Measurements from ENCODE around the gene TEDC1. TPM values are rescaled to one million over a fixed set of nuclear protein-coding genes. Genes with fewer than 3 reads are reported as not detected.
A peak's percentile ranks its signal among the peaks of the same experiment; 100 is the strongest.

Gene TEDC1
- total RNA-seq, 1 experiment from 2014 or later, result 30.3 TPM

GRCh38 chr14:105489542-105490266 is 1.3 kb upstream of the TEDC1 start:
- no peaks in the 10 kb centered on the region; the same call in 1 of the 2 replicates for H3K36me3 ChIP-seq (ENCODE audit: control insufficient read depth, insufficient read depth, low read length)
- peaks cover 36% of the 10 kb centered on the region for H3K4me1 ChIP-seq
- H3K9me3 ChIP-seq, result no peaks in the 10 kb centered on the region
- H3K9me3 Mint-ChIP-seq (ENCODE audit: unreplicated experiment), result no peaks in the 10 kb centered on the region
- H3K36me3 Mint-ChIP-seq (ENCODE audit: insufficient read depth, unreplicated experiment), result peaks cover 12% of the 10 kb centered on the region
- BruUV-seq (replicated peaks), result no TSS peak
- intact Hi-C loops (cut with micrococcal nuclease; ENCODE audit: unreplicated experiment), result loop anchor here (1.0 to 5.0 kb wide), 5 partner anchors 8 to 512 kb away; partner anchors contain the start of genes AHNAK2 and TMEM121
- ChIA-PET CTCF (interaction anchor here (0.5 to 2.9 kb wide), 17 partner anchors 9 to 758 kb away, joined by 3 to 57 read pairs (median 5); no protein-coding TSS in a partner anchor), POLR2A (interaction anchor here (0.6 to 1.8 kb wide), 4 partner anchors 9 to 241 kb away, joined by 3 to 14 read pairs (median 4); partner anchors contain the start of genes BTBD6 and PACS2)
- no peaks in the 10 kb centered on the region for H3K27me3 ChIP-seq (replicated peaks; ENCODE audit: control insufficient read depth, insufficient read depth, low read length)
- H3K27ac Mint-ChIP-seq (ENCODE audit: unreplicated experiment), result peak overlapping the region; percentile 77
- peak; percentile 88 for DNase-seq
- TF ChIP-seq, protein P1, sequence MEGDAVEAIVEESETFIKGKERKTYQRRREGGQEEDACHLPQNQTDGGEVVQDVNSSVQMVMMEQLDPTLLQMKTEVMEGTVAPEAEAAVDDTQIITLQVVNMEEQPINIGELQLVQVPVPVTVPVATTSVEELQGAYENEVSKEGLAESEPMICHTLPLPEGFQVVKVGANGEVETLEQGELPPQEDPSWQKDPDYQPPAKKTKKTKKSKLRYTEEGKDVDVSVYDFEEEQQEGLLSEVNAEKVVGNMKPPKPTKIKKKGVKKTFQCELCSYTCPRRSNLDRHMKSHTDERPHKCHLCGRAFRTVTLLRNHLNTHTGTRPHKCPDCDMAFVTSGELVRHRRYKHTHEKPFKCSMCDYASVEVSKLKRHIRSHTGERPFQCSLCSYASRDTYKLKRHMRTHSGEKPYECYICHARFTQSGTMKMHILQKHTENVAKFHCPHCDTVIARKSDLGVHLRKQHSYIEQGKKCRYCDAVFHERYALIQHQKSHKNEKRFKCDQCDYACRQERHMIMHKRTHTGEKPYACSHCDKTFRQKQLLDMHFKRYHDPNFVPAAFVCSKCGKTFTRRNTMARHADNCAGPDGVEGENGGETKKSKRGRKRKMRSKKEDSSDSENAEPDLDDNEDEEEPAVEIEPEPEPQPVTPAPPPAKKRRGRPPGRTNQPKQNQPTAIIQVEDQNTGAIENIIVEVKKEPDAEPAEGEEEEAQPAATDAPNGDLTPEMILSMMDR (IDR thresholded peaks at IDR 0.05; ENCODE audit: insufficient read depth in 1 of 2, low read depth in 1 of 2, low read length in 1 of 2, severe bottlenecking in 1 of 2, unreplicated experiment in 1 of 2), result peak; percentile 49 to 78
- H3K4me3 ChIP-seq (ENCODE audit: low read depth, low read length), result peak overlapping the region; percentile 61
- H3K4me1 Mint-ChIP-seq (ENCODE audit: low read depth, unreplicated experiment), result no peaks in the 10 kb centered on the region
- H3K4me3 Mint-ChIP-seq (ENCODE audit: unreplicated experiment), result peak overlapping the region; percentile 79
- H3K27me3 Mint-ChIP-seq (ENCODE audit: insufficient read depth, unreplicated experiment), result no peaks in the 10 kb centered on the region

DNA sequence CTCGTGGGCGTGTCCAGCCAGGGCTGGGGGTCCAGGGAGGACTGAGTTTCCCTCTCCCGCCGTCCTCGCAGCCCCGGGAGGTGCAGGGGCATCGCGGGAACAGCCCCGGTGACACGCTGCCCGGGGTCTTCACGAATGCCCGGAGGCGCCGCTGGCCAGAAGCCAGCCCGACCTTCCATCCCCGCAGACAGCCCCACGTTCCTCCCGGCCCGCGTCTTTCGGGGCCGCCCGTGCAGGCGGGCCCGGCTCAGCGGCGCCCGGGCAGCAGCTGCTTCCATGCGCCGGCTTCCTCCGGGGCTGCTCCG is 827 bp upstream of the TEDC1 start:
- TF ChIP-seq, protein P1 (IDR thresholded peaks at IDR 0.05; ENCODE audit: insufficient read depth in 1 of 2, low read depth in 1 of 2, low read length in 1 of 2, severe bottlenecking in 1 of 2, unreplicated experiment in 1 of 2), result no peak
- H3K4me3 Mint-ChIP-seq (ENCODE audit: unreplicated experiment), result peak overlapping the region; percentile 79
- BruUV-seq (replicated peaks), result no TSS peak
- no peaks in the 10 kb centered on the region for H3K9me3 ChIP-seq
- no peaks in the 10 kb centered on the region for H3K27me3 ChIP-seq (replicated peaks; ENCODE audit: control insufficient read depth, insufficient read depth, low read length)
- H3K4me1 Mint-ChIP-seq (ENCODE audit: low read depth, unreplicated experiment), result no peaks in the 10 kb centered on the region
- intact Hi-C loops (cut with micrococcal nuclease; ENCODE audit: unreplicated experiment), result loop anchor here (1.0 to 5.0 kb wide), 3 partner anchors 37 to 119 kb away; partner anchors contain the start of gene TMEM121
- H3K4me1 ChIP-seq, result peaks cover 36% of the 10 kb centered on the region
- ChIA-PET POLR2A (interaction anchor here (0.6 to 1.8 kb wide), 5 partner anchors 9 to 242 kb away, joined by 3 to 14 read pairs (median 4); partner anchors contain the start of genes BTBD6 and PACS2), CTCF (interaction anchor here (0.5 to 2.9 kb wide), 14 partner anchors 9 to 525 kb away, joined by 3 to 57 read pairs (median 6); no protein-coding TSS in a partner anchor)
- peak overlapping the region; percentile 61 for H3K4me3 ChIP-seq (ENCODE audit: low read depth, low read length)
- no peaks in the 10 kb centered on the region for H3K9me3 Mint-ChIP-seq (ENCODE audit: unreplicated experiment)
- DNase-seq, result no peak
- no peaks in the 10 kb centered on the region; the same call in 1 of the 2 replicates for H3K36me3 ChIP-seq (ENCODE audit: control insufficient read depth, insufficient read depth, low read length)
- peaks cover 12% of the 10 kb centered on the region for H3K36me3 Mint-ChIP-seq (ENCODE audit: insufficient read depth, unreplicated experiment)
- H3K27ac Mint-ChIP-seq (ENCODE audit: unreplicated experiment), result peak overlapping the region; percentile 77
- no peaks in the 10 kb centered on the region for H3K27me3 Mint-ChIP-seq (ENCODE audit: insufficient read depth, unreplicated experiment)

DNA sequence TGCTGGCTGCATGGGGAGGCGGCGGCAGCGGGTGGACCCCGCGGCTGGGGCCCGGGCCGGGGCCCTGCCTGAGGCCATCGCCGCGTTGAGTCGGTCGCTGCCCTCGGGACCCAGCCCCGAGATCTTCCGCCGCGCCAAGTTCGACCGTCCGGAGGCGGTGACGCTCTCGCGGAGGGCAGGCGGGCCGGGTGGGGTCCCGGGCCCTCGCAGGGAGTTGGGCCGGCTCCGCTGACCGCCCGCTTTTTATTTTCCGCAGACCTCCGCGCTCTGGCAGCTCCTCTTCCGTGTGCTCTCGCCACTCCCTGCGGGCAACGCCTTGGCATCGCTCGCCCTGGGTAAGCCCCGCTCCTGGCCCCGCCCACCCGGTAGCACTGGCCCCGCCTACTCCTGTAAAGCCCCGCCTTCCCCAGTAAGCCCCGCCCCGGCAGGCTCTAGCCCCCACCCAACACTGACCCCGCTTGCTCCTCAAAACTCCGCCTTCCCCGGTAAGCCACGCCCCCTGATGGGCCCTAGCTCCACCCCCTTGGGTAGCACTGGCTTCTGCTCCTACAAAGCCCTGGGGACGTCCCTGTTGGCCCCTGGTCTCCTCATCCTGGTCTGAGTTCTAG is 424 bp downstream of the TEDC1 start:
- intact Hi-C loops (cut with micrococcal nuclease; ENCODE audit: unreplicated experiment), result loop anchor here (2.0 to 5.0 kb wide), 2 partner anchors 36 to 121 kb away; partner anchors contain the start of gene TMEM121
- peak overlapping the region; percentile 87 for H3K27ac Mint-ChIP-seq (ENCODE audit: unreplicated experiment)
- TF ChIP-seq, protein P1 (IDR thresholded peaks at IDR 0.05; ENCODE audit: insufficient read depth in 1 of 2, low read depth in 1 of 2, low read length in 1 of 2, severe bottlenecking in 1 of 2, unreplicated experiment in 1 of 2), result no peak
- Histone ChIP-seq H3K9me3 (no peaks in the 10 kb centered on the region), H3K4me3 (ENCODE audit: low read depth, low read length) (peak overlapping the region; percentile 83), H3K4me1 (peaks cover 25% of the 10 kb centered on the region), H3K36me3 (ENCODE audit: control insufficient read depth, insufficient read depth, low read length) (no peaks in the 10 kb centered on the region; the same call in 1 of the 2 replicates), H3K27me3 (replicated peaks; ENCODE audit: control insufficient read depth, insufficient read depth, low read length) (no peaks in the 10 kb centered on the region)
- no peaks in the 10 kb centered on the region for H3K27me3 Mint-ChIP-seq (ENCODE audit: insufficient read depth, unreplicated experiment)
- DNase-seq, result peak; percentile 85 to 88
- peak overlapping the region; percentile 79 for H3K4me3 Mint-ChIP-seq (ENCODE audit: unreplicated experiment)
- no peaks in the 10 kb centered on the region for H3K9me3 Mint-ChIP-seq (ENCODE audit: unreplicated experiment)
- peaks cover 12% of the 10 kb centered on the region for H3K36me3 Mint-ChIP-seq (ENCODE audit: insufficient read depth, unreplicated experiment)
- no peaks in the 10 kb centered on the region for H3K4me1 Mint-ChIP-seq (ENCODE audit: low read depth, unreplicated experiment)
- ChIA-PET CTCF (interaction anchor here (0.8 to 2.9 kb wide), 2 partner anchors 10 to 19 kb away, joined by 3 to 57 read pairs; no protein-coding TSS in a partner anchor), POLR2A (interaction anchor here (1.4 to 1.5 kb wide), 2 partner anchors 11 to 243 kb away, joined by 3 to 4 read pairs; partner anchors contain the start of gene BTBD6)
- BruUV-seq (replicated peaks), result TSS peak; percentile 26

Measured in Caco-2 (cell line).